HG03432 (cell line): ENCODE data around the gene IKZF2.

Source experiments
- ATAC-seq: cut with Tn5 transposase; IDR thresholded peaks from one replicate; pipeline ENCODE4 v1.9.1; 2021; ENCODE audit warnings: mild to moderate bottlenecking, moderate library complexity; ENCODE audit not compliant: unreplicated experiment

The IKZF2 gene

DNA sequence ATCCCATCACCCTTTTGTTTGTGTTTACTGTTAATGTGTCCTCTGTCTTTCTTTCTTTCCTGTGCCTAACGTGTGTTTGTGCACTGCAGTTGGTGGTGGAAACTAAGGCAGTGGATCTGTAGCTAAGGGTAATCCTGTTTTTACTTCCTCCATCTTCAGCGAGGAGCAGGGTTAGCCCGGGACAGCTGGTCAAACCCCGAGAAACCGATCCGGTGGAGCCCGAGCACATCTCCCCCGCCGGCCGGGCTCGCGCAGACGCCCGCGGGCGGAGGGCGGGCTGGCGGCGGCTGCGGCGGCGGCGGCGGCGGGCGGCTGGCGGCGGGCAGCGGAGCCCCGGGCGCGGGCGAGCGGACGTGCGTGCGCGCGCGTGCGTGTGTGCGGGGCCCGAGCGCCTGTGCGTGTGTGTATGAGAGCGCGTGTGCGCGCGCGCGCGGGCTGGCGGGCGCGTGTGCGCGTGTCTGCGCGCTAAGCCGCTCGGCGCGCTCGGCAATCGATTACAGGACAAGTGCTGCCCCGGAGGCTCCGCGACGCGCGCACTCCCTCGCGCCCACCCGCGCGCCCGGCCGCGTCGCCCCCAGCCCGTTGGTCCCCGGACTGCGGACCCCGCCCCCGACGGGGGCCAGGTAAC lies at the start of gene IKZF2:
Gene IKZF2, minus strand, starts transcription at position 176 of the 628 bp plus-strand sequence. CDS start 2,983 bp downstream, outside the sequence.
- peak; percentile 76 for ATAC-seq

DNA sequence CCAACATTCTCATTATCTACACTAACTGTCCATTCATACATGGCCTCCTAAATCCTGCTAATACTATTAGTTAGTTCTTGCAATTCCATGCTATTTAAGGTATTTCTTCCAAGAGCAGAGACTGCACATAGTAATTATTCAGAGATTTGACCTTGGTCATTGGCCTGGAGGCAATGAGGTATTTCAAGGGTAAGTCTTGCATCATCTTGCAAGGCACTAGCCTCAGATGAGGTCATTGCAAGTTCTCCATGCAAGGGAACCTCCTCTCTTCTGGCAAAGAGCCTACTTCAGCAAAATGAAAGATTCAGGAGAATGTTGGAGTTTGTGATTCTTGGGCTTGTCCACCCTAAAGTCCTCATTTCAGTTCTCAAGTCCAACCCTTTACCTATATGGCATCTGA lies 48.5 kb upstream of the IKZF2 start:
- no peak for ATAC-seq

DNA sequence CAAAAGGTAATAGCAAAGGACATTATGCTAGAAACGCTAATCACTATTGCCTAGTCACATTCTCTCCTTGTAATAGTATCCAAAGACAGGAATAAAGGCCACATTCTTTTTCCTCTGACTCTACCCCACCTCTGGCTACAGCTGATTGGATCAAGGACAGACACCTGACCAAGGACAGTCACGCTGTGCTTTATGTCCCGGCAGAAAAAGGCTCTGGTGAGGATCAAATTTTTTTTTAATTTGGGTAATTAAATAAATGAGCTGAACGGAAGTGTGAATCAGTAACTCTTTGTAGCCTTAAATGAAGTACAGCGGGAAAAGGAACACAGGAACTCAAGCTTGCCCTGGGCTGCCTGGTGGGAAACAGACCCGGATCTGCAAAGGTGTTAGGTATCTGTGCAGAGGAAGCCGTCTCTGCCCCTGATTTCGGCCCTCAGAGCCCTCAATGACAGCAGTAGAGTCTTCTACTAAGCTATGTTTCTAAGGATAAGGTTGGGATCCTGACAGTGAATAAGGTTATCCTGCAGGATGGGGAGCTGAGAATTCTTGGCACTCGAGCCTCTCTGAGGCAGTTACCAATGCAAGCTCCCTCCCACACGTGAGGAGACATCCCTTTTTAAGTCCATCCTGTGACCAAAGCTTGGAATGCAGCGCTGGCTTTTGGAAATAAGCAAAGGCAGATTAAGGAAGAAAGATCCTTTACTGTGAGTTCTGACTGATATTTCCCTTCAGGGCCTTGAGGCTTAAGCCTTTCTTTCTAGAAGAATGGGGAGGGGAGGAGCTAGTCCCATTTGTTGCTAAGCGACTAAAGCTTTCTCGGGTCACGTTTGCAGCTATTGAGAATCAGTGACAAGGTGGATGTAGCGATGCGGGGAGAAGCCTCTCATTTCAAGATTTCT lies 37.8 kb upstream of the IKZF2 start:
- no peak for ATAC-seq

DNA sequence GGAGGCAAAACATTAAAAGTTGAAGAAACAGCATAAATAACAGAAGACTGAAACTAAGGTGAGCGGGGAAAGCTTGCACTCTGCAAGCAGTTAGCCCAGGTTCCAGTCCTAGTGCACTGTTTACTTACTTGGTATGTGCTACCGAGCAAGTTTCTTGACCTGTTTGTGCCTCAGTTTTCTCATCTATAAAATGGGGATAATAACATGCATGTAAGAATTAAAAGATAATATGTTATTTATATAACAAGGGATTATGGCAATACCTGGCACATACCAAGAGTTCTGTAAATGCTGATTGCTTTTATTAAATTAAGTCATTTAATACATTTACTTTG lies 37.1 kb upstream of the IKZF2 start:
- ATAC-seq: no peak

DNA sequence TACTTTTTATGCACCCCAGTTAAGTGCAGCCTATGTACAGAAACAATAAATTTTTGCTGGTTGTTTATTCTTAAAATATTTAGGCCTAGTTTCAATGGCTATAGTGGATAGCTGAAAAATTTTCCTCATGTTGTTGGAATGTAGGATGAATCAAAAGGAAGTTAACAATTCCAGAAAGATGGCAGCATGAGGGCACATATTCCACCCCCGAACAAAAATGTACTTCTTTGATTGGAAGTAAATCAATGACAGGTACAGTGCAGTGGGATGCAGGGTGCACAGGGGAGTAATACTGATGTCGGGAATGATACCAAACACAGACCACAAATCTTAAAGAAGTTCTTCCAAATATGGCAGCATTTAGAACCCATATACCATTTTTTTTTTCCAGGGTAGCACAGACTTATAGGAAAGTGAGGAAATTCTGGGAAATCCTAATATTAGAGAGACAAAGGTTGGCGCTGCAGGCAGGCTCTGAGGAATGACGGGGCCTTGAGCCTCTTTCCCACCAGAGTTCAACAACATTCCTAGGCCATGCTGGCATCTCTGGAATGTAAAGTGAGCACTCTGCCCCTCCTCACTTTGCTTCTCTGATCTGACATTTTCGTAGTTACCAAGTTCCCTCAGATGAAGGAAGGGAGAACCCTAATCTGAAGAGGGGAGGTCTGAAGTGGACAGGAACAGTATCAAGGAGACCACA lies 36.6 kb upstream of the IKZF2 start:
- no peak for ATAC-seq

DNA sequence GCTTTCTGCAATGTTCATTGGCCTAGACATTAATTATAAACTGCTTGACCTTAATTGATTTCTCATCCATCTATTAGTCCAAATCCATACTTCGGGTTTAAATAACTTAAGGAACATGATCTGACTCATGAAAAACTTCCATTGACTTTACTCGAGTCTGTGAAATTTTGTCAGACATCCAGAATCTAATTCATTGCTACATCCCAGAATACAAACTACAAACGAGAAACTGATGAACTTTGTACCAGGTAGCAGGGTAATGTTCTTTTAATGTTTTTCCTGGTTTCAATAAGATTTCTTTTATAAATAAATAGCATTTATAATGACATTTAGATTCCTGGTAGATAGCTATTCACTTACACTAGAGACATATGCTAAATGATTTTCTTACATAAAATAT lies 36.0 kb upstream of the IKZF2 start:
- no peak for ATAC-seq

DNA sequence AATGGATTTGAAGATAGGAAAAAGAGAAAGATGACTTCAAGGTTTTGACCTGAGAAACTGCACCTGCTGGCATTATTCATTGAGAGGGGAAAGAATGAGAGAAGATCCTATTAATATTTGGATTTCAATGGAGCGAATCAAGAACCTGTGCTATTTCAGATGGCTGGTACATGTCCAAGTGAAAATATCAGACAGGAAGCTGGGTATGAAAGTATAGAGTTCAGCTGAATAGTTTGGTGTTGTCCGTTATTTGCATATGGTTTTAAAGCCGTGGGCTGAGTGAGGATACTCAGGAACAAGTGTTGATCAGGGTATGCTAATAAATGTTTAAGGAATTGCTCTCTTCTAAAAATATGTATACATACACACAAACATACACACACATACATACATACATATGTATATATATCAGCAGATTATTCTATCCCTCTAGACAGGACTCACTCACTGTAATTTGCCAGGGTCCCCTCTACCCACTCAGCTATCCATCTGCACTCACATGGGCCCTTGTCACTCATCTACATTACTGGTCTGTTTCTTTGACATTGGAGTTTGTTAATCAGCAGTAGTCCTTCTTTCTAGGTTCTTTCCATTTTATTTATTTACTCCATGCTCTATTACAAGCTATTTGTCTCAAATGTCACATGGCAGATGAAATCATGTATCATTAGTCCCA lies 33.9 kb upstream of the IKZF2 start:
- ATAC-seq: peak; percentile 98

DNA sequence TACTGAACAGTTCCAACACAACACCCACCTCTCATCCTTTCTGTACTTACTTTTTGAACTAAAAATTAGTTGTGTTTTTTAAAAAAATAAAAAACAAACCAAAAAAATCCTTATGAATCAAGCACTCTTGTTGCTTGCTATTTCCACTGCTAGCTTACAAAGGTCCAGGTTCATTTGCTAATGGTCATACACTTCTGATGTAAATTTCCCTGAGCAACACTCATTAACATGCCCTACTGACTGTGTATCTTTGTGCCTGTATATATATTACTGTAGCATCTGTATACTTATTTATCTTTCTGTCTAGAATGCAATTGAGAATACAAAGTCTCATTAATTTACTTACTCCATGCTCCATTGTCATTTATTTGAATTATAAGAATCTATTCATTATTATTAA lies 30.3 kb upstream of the IKZF2 start:
- no peak for ATAC-seq

DNA sequence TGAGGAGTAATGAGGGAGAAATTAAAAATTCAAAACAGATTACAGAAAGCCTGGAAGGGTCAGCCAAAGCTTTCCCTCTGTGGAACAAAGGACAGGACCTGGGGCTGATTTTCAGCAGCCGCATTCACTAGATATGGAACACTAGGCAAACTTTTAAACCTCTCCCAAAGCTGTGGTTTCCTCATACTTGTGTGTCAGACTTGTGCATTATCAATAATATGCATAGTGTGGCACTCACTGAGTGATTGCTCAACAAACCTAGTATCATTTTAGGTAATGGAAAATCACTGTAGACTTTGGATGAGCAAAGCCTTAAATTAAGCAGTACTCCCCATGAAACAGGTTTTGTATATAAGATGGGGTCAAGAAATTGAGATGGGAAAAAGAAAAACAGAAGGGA lies 26.3 kb upstream of the IKZF2 start:
- ATAC-seq: no peak

DNA sequence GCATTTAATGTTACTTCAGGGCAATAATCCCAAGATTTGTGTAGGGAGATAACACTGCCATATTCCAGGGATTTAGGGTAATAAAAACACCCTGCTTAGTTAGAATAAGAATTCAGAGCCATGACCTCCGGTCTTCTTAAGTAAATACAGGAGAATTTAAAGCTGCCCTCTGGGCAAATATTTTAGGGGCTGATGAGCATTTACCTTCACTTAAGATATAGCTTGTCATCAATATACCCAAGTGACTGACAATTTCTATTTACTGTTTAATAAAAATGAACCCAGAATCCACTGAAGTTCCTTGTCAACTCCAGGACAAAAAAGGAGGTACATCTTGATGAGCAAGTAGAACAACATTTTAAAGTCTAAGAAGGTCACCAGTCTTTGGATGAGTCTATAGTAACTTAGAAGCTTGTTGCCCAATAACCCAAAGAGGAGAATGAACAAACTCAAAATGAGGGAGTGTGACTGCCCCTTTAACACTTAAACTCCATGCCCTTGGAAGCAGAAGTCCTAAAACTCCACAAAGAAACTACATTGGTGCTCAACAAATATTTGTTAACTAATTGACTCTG lies 24.3 kb upstream of the IKZF2 start:
- no peak for ATAC-seq

DNA sequence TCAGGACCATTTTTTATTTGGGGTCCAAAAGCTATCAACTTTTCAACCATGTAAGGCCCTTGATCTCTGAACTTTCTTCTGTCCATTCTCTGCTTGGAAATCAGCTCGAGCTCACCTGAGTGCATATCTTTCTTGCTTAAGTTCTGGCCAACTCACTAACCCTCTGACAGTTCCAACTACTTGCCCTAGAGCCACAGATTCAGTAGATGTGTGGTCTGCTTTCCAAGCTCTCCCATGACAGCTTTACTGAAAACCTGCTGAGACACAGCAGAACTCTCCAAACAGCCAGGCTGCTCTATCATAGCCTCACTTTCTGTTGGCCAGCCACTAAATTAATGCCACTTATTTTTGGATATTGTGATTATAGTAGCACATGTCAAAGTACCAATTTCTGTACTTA lies 21.2 kb upstream of the IKZF2 start:
- ATAC-seq: no peak

DNA sequence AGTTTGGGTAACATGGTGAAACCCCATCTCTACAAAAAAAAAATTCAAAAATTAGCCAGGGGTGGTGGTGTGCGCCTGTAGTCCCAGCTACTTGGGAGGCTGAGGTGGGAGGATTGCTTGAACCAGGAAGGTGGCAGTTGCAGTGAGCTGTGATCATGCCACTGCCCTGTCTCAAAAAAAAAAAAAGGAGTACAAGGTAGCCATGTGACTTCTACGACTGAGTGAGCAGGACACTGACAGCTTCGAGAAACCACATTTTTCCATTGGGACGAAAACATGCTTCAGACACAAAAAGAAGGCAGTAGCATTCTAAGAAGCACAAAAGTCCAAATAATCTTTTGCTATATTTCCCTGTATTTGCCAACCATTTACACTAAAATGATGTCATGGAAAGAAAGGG lies 19.7 kb upstream of the IKZF2 start:
- no peak for ATAC-seq

DNA sequence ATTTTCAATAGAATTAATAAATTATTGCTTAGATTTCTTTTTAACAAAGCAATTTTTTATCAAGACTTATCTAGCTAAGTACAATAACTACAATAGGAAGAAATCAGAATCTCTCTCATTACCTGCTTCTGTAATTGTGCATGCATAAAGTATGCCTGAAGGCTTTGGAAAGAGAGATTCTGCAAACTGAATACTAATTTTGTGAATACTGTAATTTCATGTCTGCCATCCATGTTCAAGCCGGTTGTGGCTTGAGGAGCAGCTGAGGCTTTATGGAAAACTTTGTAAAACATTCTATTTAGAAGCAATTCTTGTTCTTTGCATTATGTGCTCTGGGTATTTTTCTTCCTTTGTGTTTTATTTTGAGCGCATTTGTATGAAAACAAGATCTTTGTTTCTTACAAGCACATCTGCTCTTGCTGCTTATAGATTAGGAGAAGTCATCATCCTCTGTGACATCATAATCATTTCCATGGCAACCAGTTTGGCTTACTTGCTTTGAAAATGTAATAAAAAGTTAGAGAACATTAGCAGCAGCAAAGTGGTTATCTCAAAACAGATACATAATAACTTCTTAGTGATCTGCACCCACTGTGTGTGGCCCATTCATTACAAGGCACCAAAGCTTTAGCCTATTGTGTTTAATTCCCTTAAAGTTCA lies 16.0 kb upstream of the IKZF2 start:
- no peak for ATAC-seq

DNA sequence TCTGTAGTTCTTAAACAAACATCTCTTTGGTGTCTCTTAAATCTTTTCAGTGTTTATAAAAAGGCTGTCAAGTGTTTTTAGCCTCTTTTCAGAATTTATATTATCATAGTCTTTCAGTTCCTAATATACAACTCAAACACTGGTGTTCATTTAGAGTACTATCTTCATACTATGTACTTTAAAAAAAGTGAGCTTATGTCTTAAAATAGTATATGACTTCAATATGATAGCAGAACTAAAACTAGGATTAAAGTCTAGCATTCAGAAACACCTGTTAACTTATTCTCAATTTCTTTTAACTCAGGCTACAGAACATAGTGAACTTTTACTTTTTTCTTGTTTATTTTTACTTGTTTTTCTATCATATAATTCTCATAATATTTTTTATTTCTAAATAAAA lies 14.7 kb upstream of the IKZF2 start:
- ATAC-seq: peak; percentile 99

DNA sequence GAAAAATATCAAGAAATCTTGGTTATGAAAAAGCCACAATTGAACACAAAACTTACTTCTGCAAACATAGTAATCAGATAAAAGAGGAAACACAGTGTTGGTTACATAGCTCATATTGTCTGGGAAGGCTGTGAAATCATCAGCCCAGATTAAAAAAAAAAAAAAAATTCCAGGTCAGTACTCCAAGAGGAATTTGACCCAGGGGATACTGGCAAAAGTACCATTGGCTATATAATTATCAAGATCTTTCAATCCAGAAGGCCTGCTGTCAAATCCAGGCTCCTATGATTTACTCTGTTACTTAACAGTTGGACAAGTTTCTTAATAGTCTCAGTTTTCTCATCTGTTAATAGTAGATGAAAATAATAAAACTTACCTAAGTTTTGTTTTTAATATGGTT lies 12.9 kb upstream of the IKZF2 start:
- no peak for ATAC-seq

DNA sequence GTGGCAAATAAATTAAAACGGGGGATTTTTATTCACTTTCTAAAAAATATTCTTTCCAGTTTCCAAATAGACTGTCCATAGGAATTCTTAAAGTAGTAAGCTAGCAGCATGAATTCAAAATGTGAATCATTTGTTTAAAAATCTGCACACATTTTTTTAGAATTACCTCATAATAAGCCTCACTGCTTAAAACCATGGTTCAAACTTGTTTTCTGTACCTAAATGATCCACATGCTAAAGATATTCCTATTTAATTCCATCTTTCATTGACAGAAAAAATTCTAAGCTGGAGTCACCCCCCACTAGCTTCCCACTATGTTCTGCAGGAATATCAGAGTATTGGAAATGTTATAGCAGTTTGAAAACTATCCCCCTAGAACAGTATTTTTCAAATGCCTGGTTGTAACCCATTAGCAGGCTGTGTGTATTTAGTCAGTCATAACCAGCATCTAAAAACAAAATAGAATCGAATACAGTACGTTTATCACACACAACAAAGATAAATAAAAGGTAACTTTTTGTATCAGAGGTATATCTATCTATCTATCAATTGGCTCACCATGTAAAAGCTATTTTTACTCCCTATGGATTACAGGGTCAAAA lies 11.2 kb upstream of the IKZF2 start:
- ATAC-seq: no peak

DNA sequence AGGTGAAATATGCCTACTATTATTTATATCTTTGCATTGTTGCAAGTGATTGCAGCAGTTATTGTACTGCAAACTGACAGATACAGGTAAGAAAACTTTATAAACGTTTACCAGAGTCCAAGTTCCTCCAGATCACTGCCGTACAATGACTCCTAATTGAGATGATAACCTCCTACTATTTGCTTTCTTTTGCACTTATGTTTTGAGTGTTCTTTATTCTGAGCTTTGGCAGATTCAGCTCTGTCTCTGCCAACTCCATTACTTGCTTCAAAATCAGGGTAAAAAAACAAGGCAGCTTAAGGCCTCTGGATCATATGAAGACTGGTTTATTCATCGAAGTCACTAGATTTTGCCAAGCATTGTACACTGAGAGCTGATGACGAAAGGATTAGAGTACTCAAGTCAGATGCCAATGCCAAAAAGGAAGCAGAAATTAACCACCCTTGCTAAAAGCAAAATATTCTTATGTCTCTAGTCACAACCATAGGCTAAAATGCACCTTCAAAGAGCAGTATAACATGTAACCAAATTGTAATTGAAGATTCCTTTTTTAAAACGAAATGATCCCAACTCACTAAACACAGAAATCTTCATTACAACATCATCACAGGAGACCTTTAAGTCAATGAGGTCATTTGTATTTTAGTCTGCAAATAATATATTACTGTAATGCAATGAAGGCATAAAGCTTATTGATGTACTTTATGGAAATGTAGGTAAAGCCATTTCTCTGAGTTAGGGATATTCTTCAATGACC lies 10.5 kb upstream of the IKZF2 start:
- ATAC-seq: no peak

DNA sequence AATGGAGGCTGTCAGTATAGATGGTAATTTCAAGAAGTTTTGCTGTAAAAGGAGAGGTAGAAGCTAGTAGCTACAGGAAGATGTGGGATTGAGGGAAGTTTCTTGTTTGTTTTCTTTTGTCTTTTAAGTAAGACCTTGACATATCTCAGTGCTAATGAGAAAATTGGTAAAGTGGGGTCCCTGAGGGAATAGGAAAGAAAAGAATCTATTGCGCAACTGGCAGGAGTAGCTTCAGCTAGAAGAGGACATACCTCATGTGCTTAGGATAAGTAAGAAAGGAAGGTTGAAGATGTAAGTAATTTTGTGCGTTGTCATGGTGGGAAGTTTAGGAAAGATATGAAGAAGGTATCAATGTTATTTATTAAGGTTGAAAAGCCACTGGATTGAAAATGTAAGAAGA lies 8.4 kb upstream of the IKZF2 start:
- no peak for ATAC-seq

DNA sequence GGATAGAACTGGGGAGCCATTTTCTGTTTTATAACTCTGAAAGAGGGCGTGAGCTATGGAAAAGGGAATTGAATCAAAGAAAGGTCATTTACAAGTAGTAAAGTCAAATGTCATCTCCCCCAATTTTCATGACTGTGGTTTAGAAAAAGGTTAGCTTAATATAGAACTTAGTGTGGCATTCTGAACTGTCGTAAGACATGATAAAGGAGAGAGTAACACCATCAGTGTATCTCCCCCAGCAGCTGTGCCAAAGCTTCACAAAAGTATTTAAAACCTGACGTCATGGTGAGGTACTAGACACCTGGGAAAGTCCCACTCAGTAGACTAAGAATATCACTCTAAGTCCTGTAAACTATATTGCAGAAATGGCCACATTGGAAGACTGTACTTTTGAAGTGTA lies 5.8 kb upstream of the IKZF2 start:
- ATAC-seq: peak; percentile 83
